Measurements from ENCODE around the gene GOLGA2.

GOLGA2 gene

GRCh38 chr9:128317629-128318028, 41.8 kb upstream of the GOLGA2 start:
- no peaks in the 10 kb centered on the region for H3K27me3 ChIP-seq (ENCODE audit: control insufficient read depth in 3 of 3, insufficient read depth in 3 of 3, low read depth in 1 of 3, low read length in 3 of 3)
- no peak overlapping the region for H3K14ac ChIP-seq (ENCODE audit: low read length)
- H4K8ac ChIP-seq (ENCODE audit: low read depth, low read length): no peak overlapping the region
- H3K36me3 ChIP-seq (replicated peaks in 1 of 2; ENCODE audit: control insufficient read depth in 2 of 2, insufficient read depth in 2 of 2, low read length in 2 of 2): peaks cover 22 to 67% of the 10 kb centered on the region in 2 donors
- H3K9ac ChIP-seq (ENCODE audit: low read depth, low read length, poor library complexity): no peak overlapping the region
- H3K18ac ChIP-seq (ENCODE audit: low read length): no peak overlapping the region
- no peak overlapping the region for H2BK5ac ChIP-seq (ENCODE audit: low read length)
- no peak overlapping the region for H2AK5ac ChIP-seq (ENCODE audit: low read depth, low read length)
- no CpG with 5 or more reads among the region's 2 CpGs for WGBS, 2 donors (ENCODE audit: extremely low coverage in 2 of 2, insufficient read length in 2 of 2, insufficient replicate concordance in 1 of 2)
- H3K4ac ChIP-seq (ENCODE audit: low read length): no peak overlapping the region
- DNase-seq (ENCODE audit: low spot score): no peak
- H3K4me1 ChIP-seq (ENCODE audit: control insufficient read depth in 2 of 2, insufficient read depth in 1 of 2, low read depth in 1 of 2, low read length in 2 of 2): peaks cover 2 to 4% of the 10 kb centered on the region in 2 donors
- no peak overlapping the region for H3K4me2 ChIP-seq (ENCODE audit: insufficient read depth, low read length, poor library complexity, severe bottlenecking)
- no peak overlapping the region for H3K23ac ChIP-seq (ENCODE audit: low read depth, low read length, poor library complexity)
- peaks cover 3% of the 10 kb centered on the region for H3K79me1 ChIP-seq (ENCODE audit: low read depth, low read length)
- H4K91ac ChIP-seq (ENCODE audit: low read depth, low read length, poor library complexity): no peak overlapping the region
- no peak overlapping the region for H3K4me3 ChIP-seq (ENCODE audit: low read length in 2 of 2)
- no peak overlapping the region for H2BK15ac ChIP-seq (ENCODE audit: low read length)
- H3K27ac ChIP-seq (replicated peaks; ENCODE audit: low read length): no peak overlapping the region
- peaks cover 0 to 2% of the 10 kb centered on the region in 2 donors for H3K9me3 ChIP-seq (replicated peaks in 1 of 2; ENCODE audit: control insufficient read depth in 2 of 2, insufficient read depth in 1 of 2, low read depth in 1 of 2, low read length in 2 of 2)
- no peak overlapping the region for H2BK12ac ChIP-seq (ENCODE audit: low read length)
- no peak overlapping the region for H2BK120ac ChIP-seq (ENCODE audit: low read depth, low read length)
- no peak overlapping the region for H2AFZ ChIP-seq (ENCODE audit: low read length)

DNA sequence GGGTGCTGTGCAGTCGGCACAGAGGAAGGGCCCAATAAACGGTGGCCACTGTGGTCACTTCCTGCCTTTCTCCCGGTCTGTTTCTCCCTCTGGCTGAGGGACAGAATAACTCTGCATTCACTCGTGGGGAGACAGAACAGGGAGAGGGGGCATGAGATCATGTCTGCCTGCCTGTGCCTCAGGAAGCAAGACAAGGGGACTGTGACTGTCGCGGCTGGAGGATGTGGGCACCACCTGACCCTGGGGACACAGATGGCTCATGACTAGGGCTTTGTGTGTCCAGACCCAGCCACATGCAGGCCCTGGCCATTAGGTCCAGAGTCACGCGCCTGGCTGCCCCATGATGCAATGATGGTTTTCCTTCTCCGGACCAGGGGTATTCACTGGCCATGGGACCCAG, 40.6 kb upstream of the GOLGA2 start:
- H2BK15ac ChIP-seq (ENCODE audit: low read length): no peak overlapping the region
- peaks cover 1 to 3% of the 10 kb centered on the region in 2 donors for H3K4me1 ChIP-seq (ENCODE audit: control insufficient read depth in 2 of 2, insufficient read depth in 1 of 2, low read depth in 1 of 2, low read length in 2 of 2)
- no peak overlapping the region for H2BK120ac ChIP-seq (ENCODE audit: low read depth, low read length)
- H2BK12ac ChIP-seq (ENCODE audit: low read length): no peak overlapping the region
- no peaks in the 10 kb centered on the region for H3K79me1 ChIP-seq (ENCODE audit: low read depth, low read length)
- DNase-seq (ENCODE audit: low spot score): no peak
- H3K9me3 ChIP-seq (replicated peaks in 1 of 2; ENCODE audit: control insufficient read depth in 2 of 2, insufficient read depth in 1 of 2, low read depth in 1 of 2, low read length in 2 of 2): peaks cover 0 to 2% of the 10 kb centered on the region in 2 donors
- H3K27ac ChIP-seq (replicated peaks; ENCODE audit: low read length): no peak overlapping the region
- WGBS, 2 donors (ENCODE audit: extremely low coverage in 2 of 2, insufficient read length in 2 of 2, insufficient replicate concordance in 1 of 2): no CpG with 5 or more reads among the region's 9 CpGs
- H3K36me3 ChIP-seq (replicated peaks in 1 of 2; ENCODE audit: control insufficient read depth in 2 of 2, insufficient read depth in 2 of 2, low read length in 2 of 2): peaks cover 23 to 69% of the 10 kb centered on the region in 2 donors
- H3K4me2 ChIP-seq (ENCODE audit: insufficient read depth, low read length, poor library complexity, severe bottlenecking): no peak overlapping the region
- no peak overlapping the region for H2AFZ ChIP-seq (ENCODE audit: low read length)
- no peaks in the 10 kb centered on the region for H3K27me3 ChIP-seq (ENCODE audit: control insufficient read depth in 3 of 3, insufficient read depth in 3 of 3, low read depth in 1 of 3, low read length in 3 of 3)
- no peak overlapping the region for H2AK5ac ChIP-seq (ENCODE audit: low read depth, low read length)
- H2BK5ac ChIP-seq (ENCODE audit: low read length): peak overlapping the region; percentile 11
- no peak overlapping the region for H3K18ac ChIP-seq (ENCODE audit: low read length)
- no peak overlapping the region for H3K14ac ChIP-seq (ENCODE audit: low read length)
- peak overlapping the region in 1 of 2 donors; percentile 14 for H3K4me3 ChIP-seq (ENCODE audit: low read length in 2 of 2)
- peak overlapping the region; percentile 23 for H4K8ac ChIP-seq (ENCODE audit: low read depth, low read length)
- no peak overlapping the region for H4K91ac ChIP-seq (ENCODE audit: low read depth, low read length, poor library complexity)
- no peak overlapping the region for H3K4ac ChIP-seq (ENCODE audit: low read length)
- no peak overlapping the region for H3K23ac ChIP-seq (ENCODE audit: low read depth, low read length, poor library complexity)
- H3K9ac ChIP-seq (ENCODE audit: low read depth, low read length, poor library complexity): peak overlapping the region; percentile 72

- Histone ChIP-seq H3K18ac (ENCODE audit: low read length) (no peak overlapping the region), H3K4me2 (ENCODE audit: insufficient read depth, low read length, poor library complexity, severe bottlenecking) (no peak overlapping the region), H3K36me3 (replicated peaks in 1 of 2; ENCODE audit: control insufficient read depth in 2 of 2, insufficient read depth in 2 of 2, low read length in 2 of 2) (peaks cover 39 to 71% of the 10 kb centered on the region in 2 donors), H3K4ac (ENCODE audit: low read length) (no peak overlapping the region), H2BK12ac (ENCODE audit: low read length) (no peak overlapping the region), H3K27ac (replicated peaks; ENCODE audit: low read length) (no peak overlapping the region), H3K79me1 (ENCODE audit: low read depth, low read length) (no peaks in the 10 kb centered on the region), H2BK5ac (ENCODE audit: low read length) (no peak overlapping the region), H3K23ac (ENCODE audit: low read depth, low read length, poor library complexity) (no peak overlapping the region), H2BK15ac (ENCODE audit: low read length) (no peak overlapping the region), H2AK5ac (ENCODE audit: low read depth, low read length) (no peak overlapping the region), H3K14ac (ENCODE audit: low read length) (no peak overlapping the region), H4K91ac (ENCODE audit: low read depth, low read length, poor library complexity) (no peak overlapping the region), H3K4me1 (ENCODE audit: control insufficient read depth in 2 of 2, insufficient read depth in 1 of 2, low read depth in 1 of 2, low read length in 2 of 2) (no peaks in the 10 kb centered on the region), H3K9me3 (replicated peaks in 1 of 2; ENCODE audit: control insufficient read depth in 2 of 2, insufficient read depth in 1 of 2, low read depth in 1 of 2, low read length in 2 of 2) (peaks cover 0 to 2% of the 10 kb centered on the region in 2 donors), H3K9ac (ENCODE audit: low read depth, low read length, poor library complexity) (no peak overlapping the region), H3K27me3 (ENCODE audit: control insufficient read depth in 3 of 3, insufficient read depth in 3 of 3, low read depth in 1 of 3, low read length in 3 of 3) (no peaks in the 10 kb centered on the region), H2BK120ac (ENCODE audit: low read depth, low read length) (no peak overlapping the region), H2AFZ (ENCODE audit: low read length) (no peak overlapping the region), H4K8ac (ENCODE audit: low read depth, low read length) (no peak overlapping the region), H3K4me3 (ENCODE audit: low read length in 2 of 2) (no peak overlapping the region)
- no CpG with 5 or more reads among the region's 4 CpGs for WGBS, 2 donors (ENCODE audit: extremely low coverage in 2 of 2, insufficient read length in 2 of 2, insufficient replicate concordance in 1 of 2)
- DNase-seq (ENCODE audit: low spot score): no peak
Observed at GRCh38 chr9:128314697-128315096, 38.9 kb upstream of the GOLGA2 start.

DNA sequence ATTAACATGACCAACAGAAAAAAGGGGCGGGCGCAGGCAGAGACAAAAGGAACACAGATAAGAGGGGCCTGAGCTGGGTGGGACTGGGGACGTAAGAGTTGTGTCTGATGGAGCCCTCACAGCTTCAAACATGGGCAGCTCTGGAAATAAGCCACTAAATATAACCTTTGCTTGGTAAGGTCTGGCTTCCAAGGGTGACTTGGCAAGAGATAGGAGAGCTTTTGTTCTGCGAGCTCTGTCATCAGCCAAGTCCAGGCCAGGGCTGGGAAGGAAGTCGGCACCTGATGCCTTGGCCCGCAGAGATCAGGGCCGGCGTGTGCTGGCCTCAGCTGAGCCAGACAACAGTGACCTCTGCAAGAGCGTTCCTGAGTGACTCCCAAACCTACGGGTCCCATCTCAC, 34.7 kb upstream of the GOLGA2 start:
- no peaks in the 10 kb centered on the region for H3K27me3 ChIP-seq (ENCODE audit: control insufficient read depth in 3 of 3, insufficient read depth in 3 of 3, low read depth in 1 of 3, low read length in 3 of 3)
- DNase-seq (ENCODE audit: low spot score): no peak
- H3K4ac ChIP-seq (ENCODE audit: low read length): no peak overlapping the region
- no peak overlapping the region for H2AFZ ChIP-seq (ENCODE audit: low read length)
- no peak overlapping the region for H3K4me3 ChIP-seq (ENCODE audit: low read length in 2 of 2)
- H3K9ac ChIP-seq (ENCODE audit: low read depth, low read length, poor library complexity): no peak overlapping the region
- no peaks in the 10 kb centered on the region for H3K4me1 ChIP-seq (ENCODE audit: control insufficient read depth in 2 of 2, insufficient read depth in 1 of 2, low read depth in 1 of 2, low read length in 2 of 2)
- no peak overlapping the region for H3K18ac ChIP-seq (ENCODE audit: low read length)
- no peak overlapping the region for H2BK120ac ChIP-seq (ENCODE audit: low read depth, low read length)
- no peak overlapping the region for H3K27ac ChIP-seq (replicated peaks; ENCODE audit: low read length)
- H4K8ac ChIP-seq (ENCODE audit: low read depth, low read length): no peak overlapping the region
- H3K79me1 ChIP-seq (ENCODE audit: low read depth, low read length): no peaks in the 10 kb centered on the region
- peaks cover 0 to 2% of the 10 kb centered on the region in 2 donors for H3K9me3 ChIP-seq (replicated peaks in 1 of 2; ENCODE audit: control insufficient read depth in 2 of 2, insufficient read depth in 1 of 2, low read depth in 1 of 2, low read length in 2 of 2)
- no peak overlapping the region for H2BK5ac ChIP-seq (ENCODE audit: low read length)
- no peak overlapping the region for H2BK12ac ChIP-seq (ENCODE audit: low read length)
- H3K36me3 ChIP-seq (replicated peaks in 1 of 2; ENCODE audit: control insufficient read depth in 2 of 2, insufficient read depth in 2 of 2, low read length in 2 of 2): peaks cover 35 to 57% of the 10 kb centered on the region in 2 donors
- peak overlapping the region; percentile 95 for H3K23ac ChIP-seq (ENCODE audit: low read depth, low read length, poor library complexity)
- H3K4me2 ChIP-seq (ENCODE audit: insufficient read depth, low read length, poor library complexity, severe bottlenecking): no peak overlapping the region
- H2BK15ac ChIP-seq (ENCODE audit: low read length): no peak overlapping the region
- no peak overlapping the region for H3K14ac ChIP-seq (ENCODE audit: low read length)
- no peak overlapping the region for H2AK5ac ChIP-seq (ENCODE audit: low read depth, low read length)
- no CpG with 5 or more reads among the region's 10 CpGs for WGBS, 2 donors (ENCODE audit: extremely low coverage in 2 of 2, insufficient read length in 2 of 2, insufficient replicate concordance in 1 of 2)
- H4K91ac ChIP-seq (ENCODE audit: low read depth, low read length, poor library complexity): no peak overlapping the region

Measured in neuronal stem cell (in vitro differentiated cells).